SK-MEL-5 (cell line): ENCODE results near the gene CDKN1B. TPM values are rescaled to one million over a fixed set of nuclear protein-coding genes. Genes with fewer than 3 reads are reported as not detected.

Experiments used
- DNase-seq: peaks from one replicate; pipeline ENCODE4 v3.0.0-alpha.2; 2016; ENCODE audit warnings: low read depth, low spot score
- in situ Hi-C: cut with HindIII; loops from 2 replicates; pipeline ENCODE4 v1.10.0; 2016; ENCODE audit warnings: low sequenced_read_pairs, high pct_unique_total_duplicates, low pct_unique_long_range_greater_than_20kb
- polyA plus RNA-seq, 2 experiments: library from polyadenylated mRNA; depleted of rRNA; stranded (reverse); fragments of >200 nt; gene quantifications; 2 replicates each; pipeline ENCODE4 v1.2.3, GENCODE V29; 2015
- total RNA-seq: library from RNA; depleted of rRNA; stranded (reverse); fragments of >200 nt; shearing (Covaris generic); gene quantifications from 2 replicates; pipeline ENCODE4 v1.2.3, GENCODE V29; 2014; rRNA removed

CDKN1B gene
- 39.7 and 40.6 TPM in 2 replicates for total RNA-seq
- 36.1 and 47.0 TPM in 2 replicates for polyA plus RNA-seq (2015; cell fraction: cytosol; rRNA removed)
- polyA plus RNA-seq (2015; cell fraction: nucleus; rRNA removed), result 25.2 and 30.4 TPM in 2 replicates

GRCh38 chr12:12716793-12717585 is at the start of gene CDKN1B:
CDKN1B (plus strand) TSS chr12:12717368; CDS start chr12:12717840, 472 bp downstream.
- in situ Hi-C loops, result no loop called here
- peak; percentile 87 for DNase-seq

GRCh38 chr12:12668005-12668404 is 49.2 kb upstream of the CDKN1B start:
- in situ Hi-C loops, result no loop called here
- DNase-seq, result no peak

- in situ Hi-C loops, result no loop called here
Measured at GRCh38 chr12:12669020-12669419, 48.1 kb upstream of the CDKN1B start.

GRCh38 chr12:12671850-12672660 is 45.1 kb upstream of the CDKN1B start:
- no peak for DNase-seq
- in situ Hi-C loops, result no loop called here

More at GRCh38 chr12:12669020-12669419, 48.1 kb upstream of the CDKN1B start:
- DNase-seq, result no peak

- no peak for DNase-seq
- in situ Hi-C loops, result no loop called here
Measured at GRCh38 chr12:12673296-12673695, 43.9 kb upstream of the CDKN1B start.

- in situ Hi-C loops, result no loop called here
- no peak for DNase-seq
Measured at GRCh38 chr12:12676605-12677004, 40.6 kb upstream of the CDKN1B start.

GRCh38 chr12:12681061-12681765 is 36.0 kb upstream of the CDKN1B start:
- in situ Hi-C loops, result no loop called here
- no peak for DNase-seq

- in situ Hi-C loops, result no loop called here
Measured at GRCh38 chr12:12682284-12682683, 34.9 kb upstream of the CDKN1B start.

GRCh38 chr12:12683136-12683697 is 34.0 kb upstream of the CDKN1B start:
- DNase-seq, result no peak
- in situ Hi-C loops, result no loop called here

More at GRCh38 chr12:12682284-12682683, 34.9 kb upstream of the CDKN1B start:
- DNase-seq, result no peak

- in situ Hi-C loops, result no loop called here
- DNase-seq, result peak; percentile 49
Measured at GRCh38 chr12:12683725-12684124, 33.4 kb upstream of the CDKN1B start.

GRCh38 chr12:12684375-12685106 is 32.6 kb upstream of the CDKN1B start:
- in situ Hi-C loops, result no loop called here

GRCh38 chr12:12685305-12685704 is 31.9 kb upstream of the CDKN1B start:
- in situ Hi-C loops, result no loop called here
- peak; percentile 20 for DNase-seq

More at GRCh38 chr12:12684375-12685106, 32.6 kb upstream of the CDKN1B start:
- peak; percentile 94 for DNase-seq

GRCh38 chr12:12686472-12686871 is 30.7 kb upstream of the CDKN1B start:
- DNase-seq, result no peak
- in situ Hi-C loops, result no loop called here

GRCh38 chr12:12686925-12687324 is 30.2 kb upstream of the CDKN1B start:
- in situ Hi-C loops, result no loop called here
- DNase-seq, result no peak

GRCh38 chr12:12689647-12690300 is 27.4 kb upstream of the CDKN1B start:
- no peak for DNase-seq
- in situ Hi-C loops, result no loop called here

GRCh38 chr12:12691549-12691948 is 25.6 kb upstream of the CDKN1B start:
- DNase-seq, result no peak
- in situ Hi-C loops, result no loop called here
